Measurements from ENCODE around the gene CHST15. TPM values are rescaled to one million over a fixed set of nuclear protein-coding genes. Genes with fewer than 3 reads are reported as not detected.
A peak's percentile ranks its signal among the peaks of the same experiment; 100 is the strongest.

CHST15 gene
- total RNA-seq, 1 donor from 2014 or later = 148 TPM

- Mint-ChIP-seq H3K27me3 (ENCODE audit: unreplicated experiment) (no peaks in the 10 kb centered on the region), H3K36me3 (ENCODE audit: low read depth, unreplicated experiment) (peaks cover 10% of the 10 kb centered on the region), H3K9me3 (ENCODE audit: unreplicated experiment) (no peaks in the 10 kb centered on the region), H3K27ac (ENCODE audit: unreplicated experiment) (no peak overlapping the region), H3K4me1 (ENCODE audit: unreplicated experiment) (peaks cover 43% of the 10 kb centered on the region), H3K4me3 (ENCODE audit: unreplicated experiment) (peak overlapping the region; percentile 7)
- DNase-seq (ENCODE audit: low spot score) = no peak
- TF ChIP-seq CTCF (IDR thresholded peaks at IDR 0.05; ENCODE audit: unreplicated experiment) = no peak
Measured at GRCh38 chr10:124063750-124064603, 29.4 kb downstream of the CHST15 start.

DNA sequence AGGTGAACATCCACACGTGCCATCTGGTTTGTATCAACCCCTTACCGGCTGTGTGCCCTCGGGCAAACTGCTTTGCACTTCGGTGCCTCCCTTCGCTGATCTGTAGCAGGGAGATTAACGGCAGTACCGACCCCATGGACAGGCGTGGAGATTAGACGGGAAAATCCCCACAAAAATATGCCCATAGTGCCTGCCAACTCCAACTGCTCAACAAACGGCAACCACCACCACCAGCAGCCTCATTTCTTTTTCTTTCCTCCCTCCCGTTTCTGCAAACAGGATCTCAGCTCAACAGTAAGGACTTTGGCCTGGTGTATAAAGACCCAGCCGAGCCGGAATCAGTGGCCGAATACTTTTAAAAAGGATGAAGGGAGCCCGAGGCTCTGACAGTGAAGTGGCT lies 31.0 kb downstream of the CHST15 start:
- no peaks in the 10 kb centered on the region for H3K9me3 Mint-ChIP-seq (ENCODE audit: unreplicated experiment)
- no peak for TF ChIP-seq CTCF (IDR thresholded peaks at IDR 0.05; ENCODE audit: unreplicated experiment)
- H3K4me3 Mint-ChIP-seq (ENCODE audit: unreplicated experiment) = no peak overlapping the region
- peaks cover 6% of the 10 kb centered on the region for H3K27me3 Mint-ChIP-seq (ENCODE audit: unreplicated experiment)
- peaks cover 50% of the 10 kb centered on the region for H3K4me1 Mint-ChIP-seq (ENCODE audit: unreplicated experiment)
- peaks cover 15% of the 10 kb centered on the region for H3K36me3 Mint-ChIP-seq (ENCODE audit: low read depth, unreplicated experiment)
- H3K27ac Mint-ChIP-seq (ENCODE audit: unreplicated experiment) = no peak overlapping the region
- DNase-seq (ENCODE audit: low spot score) = no peak

- H3K9me3 Mint-ChIP-seq (ENCODE audit: unreplicated experiment) = no peaks in the 10 kb centered on the region
- peaks cover 51% of the 10 kb centered on the region for H3K4me1 Mint-ChIP-seq (ENCODE audit: unreplicated experiment)
- no peak overlapping the region for H3K27ac Mint-ChIP-seq (ENCODE audit: unreplicated experiment)
- H3K27me3 Mint-ChIP-seq (ENCODE audit: unreplicated experiment) = peaks cover 7% of the 10 kb centered on the region
- H3K4me3 Mint-ChIP-seq (ENCODE audit: unreplicated experiment) = no peak overlapping the region
- no peak for TF ChIP-seq CTCF (IDR thresholded peaks at IDR 0.05; ENCODE audit: unreplicated experiment)
- H3K36me3 Mint-ChIP-seq (ENCODE audit: low read depth, unreplicated experiment) = peaks cover 15% of the 10 kb centered on the region
- no peak for DNase-seq (ENCODE audit: low spot score)
Measured at GRCh38 chr10:124061030-124061429, 32.4 kb downstream of the CHST15 start.

GRCh38 chr10:124060148-124060720 lies 33.2 kb downstream of the CHST15 start:
- TF ChIP-seq CTCF (IDR thresholded peaks at IDR 0.05; ENCODE audit: unreplicated experiment) = no peak
- no peaks in the 10 kb centered on the region for H3K9me3 Mint-ChIP-seq (ENCODE audit: unreplicated experiment)
- H3K4me1 Mint-ChIP-seq (ENCODE audit: unreplicated experiment) = peaks cover 51% of the 10 kb centered on the region
- H3K36me3 Mint-ChIP-seq (ENCODE audit: low read depth, unreplicated experiment) = peaks cover 15% of the 10 kb centered on the region
- H3K4me3 Mint-ChIP-seq (ENCODE audit: unreplicated experiment) = no peak overlapping the region
- DNase-seq (ENCODE audit: low spot score) = no peak
- peaks cover 7% of the 10 kb centered on the region for H3K27me3 Mint-ChIP-seq (ENCODE audit: unreplicated experiment)
- H3K27ac Mint-ChIP-seq (ENCODE audit: unreplicated experiment) = no peak overlapping the region

- TF ChIP-seq CTCF (IDR thresholded peaks at IDR 0.05; ENCODE audit: unreplicated experiment) = no peak
- H3K27me3 Mint-ChIP-seq (ENCODE audit: unreplicated experiment) = peaks cover 7% of the 10 kb centered on the region
- H3K27ac Mint-ChIP-seq (ENCODE audit: unreplicated experiment) = no peak overlapping the region
- H3K4me3 Mint-ChIP-seq (ENCODE audit: unreplicated experiment) = peak overlapping the region; percentile 31
- peaks cover 17% of the 10 kb centered on the region for H3K36me3 Mint-ChIP-seq (ENCODE audit: low read depth, unreplicated experiment)
- peaks cover 54% of the 10 kb centered on the region for H3K4me1 Mint-ChIP-seq (ENCODE audit: unreplicated experiment)
- H3K9me3 Mint-ChIP-seq (ENCODE audit: unreplicated experiment) = no peaks in the 10 kb centered on the region
- no peak for DNase-seq (ENCODE audit: low spot score)
Measured at GRCh38 chr10:124059551-124059950, 33.8 kb downstream of the CHST15 start.

All from endothelial cell (in vitro differentiated cells).